ENCODE results near the gene FEZF1.

GRCh38 chr7:122257056-122257455, 47.5 kb downstream of the FEZF1 start:
- no peak for TF ChIP-seq EZH2 (IDR thresholded peaks at IDR 0.05; ENCODE audit: insufficient read depth, poor library complexity, severe bottlenecking)
- no peak for TF ChIP-seq EZH2phosphoT487 (IDR thresholded peaks at IDR 0.05; ENCODE audit: insufficient read depth, low read depth)
